HepG2 (cell line): ENCODE data around the gene ARFGAP1. TPM values are rescaled to one million over a fixed set of nuclear protein-coding genes. Genes with fewer than 3 reads are reported as not detected.

ENCODE experiments used
- ATAC-seq: fragments of 200-7000 bp; cut with Tn5 transposase; 3 replicates; pipeline ENCODE4 v1.9.1; 2020; ENCODE audit warnings: mild to moderate bottlenecking, moderate library complexity
- BruUV-seq: library from RNA; stranded (reverse); fragments of 400-500 nt; replicated peaks from 2 replicates; lab custom pipeline; 2021; lab: Mats Ljungman, UMichigan
- CTCF ChIA-PET: fragments of 300-600 bp; formaldehyde crosslinking; extraction: SDS; loops from one replicate; lab custom pipeline; 2021; ENCODE audit warnings: low total read pairs, inconsistent platforms, low intra/inter-chr PET ratio; lab: Yijun Ruan, JAX
- POLR2A ChIA-PET: fragments of 350-600 bp; sonication (Branson Sonifier 250); formaldehyde crosslinking; loops from one replicate; lab custom pipeline; 2020; ENCODE audit warnings: antibody characterized with exemption, inconsistent platforms; lab: Yijun Ruan, JAX
- DNase-seq: peaks from one replicate; pipeline ENCODE4 v3.0.0-alpha.2; 2015; ENCODE audit warnings: low spot score
- FAIRE-seq: peaks from 3 replicates; lab custom pipeline; 2011; peaks lifted over from hg19 to GRCh38; lab: Jason Lieb, UNC
- H2AFZ ChIP-seq: one replicate; pipeline ENCODE4 v1.6.1; 2011; ENCODE audit warnings: low read length, inconsistent platforms
- H3K27ac ChIP-seq: fragments of 300-600 bp; 3 replicates; pipeline ENCODE4 v1.8.0; 2011; ENCODE audit warnings: mixed run types, mild to moderate bottlenecking, mixed read lengths, low read length, inconsistent platforms; ENCODE audit not compliant: insufficient read depth; ENCODE audit errors: extremely low read length
- H3K27me3 ChIP-seq, 2 experiments: fragments of 200-600 bp in 1 of 2; 2 replicates in 1 of 2; 3 replicates in 1 of 2; pipeline versions ENCODE4 v1.6.0 to v1.8.0; 2011; ENCODE audit warnings: low read length in 2 of 2, mild to moderate bottlenecking in 2 of 2, moderate library complexity in 2 of 2, inconsistent platforms in 1 of 2; ENCODE audit not compliant: insufficient read depth in 2 of 2, control insufficient read depth in 1 of 2
- H3K36me3 ChIP-seq, 2 experiments: fragments of 200-600 bp in 1 of 2; replicated peaks in 1 of 2; 2 replicates in 1 of 2; 3 replicates in 1 of 2; pipeline versions ENCODE4 v1.5.1 to v1.8.0; 2011; ENCODE audit warnings: low read length in 2 of 2, inconsistent platforms in 1 of 2; ENCODE audit not compliant: insufficient read depth in 2 of 2, control insufficient read depth in 1 of 2
- H3K4me1 ChIP-seq: 2 replicates; pipeline ENCODE4 v1.5.1; 2012; ENCODE audit warnings: low read length, inconsistent platforms; ENCODE audit not compliant: insufficient read depth
- H3K4me2 ChIP-seq: 2 replicates; pipeline ENCODE4 v1.6.0; 2011; ENCODE audit warnings: low read depth, low read length, inconsistent platforms
- H3K4me3 ChIP-seq, 3 experiments: fragments of 200-600 bp in 1 of 3; sonication (generic), shearing (Covaris generic) in 1 of 3; replicated peaks in 1 of 3; 2 replicates each; pipeline ENCODE4 v1.5.1; 2011 to 2016; ENCODE audit warnings: low read length in 3 of 3, inconsistent platforms in 2 of 3, low read depth in 2 of 3, mild to moderate bottlenecking in 2 of 3, control low read depth in 1 of 3, mixed read lengths in 1 of 3; ENCODE audit not compliant: insufficient read depth in 1 of 3
- H3K79me2 ChIP-seq: one replicate; pipeline ENCODE4 v1.6.1; 2011; ENCODE audit warnings: low read length, inconsistent platforms; ENCODE audit not compliant: insufficient read depth
- H3K9ac ChIP-seq: 2 replicates; pipeline ENCODE4 v1.6.0; 2011; ENCODE audit warnings: mild to moderate bottlenecking, low read depth, low read length, inconsistent platforms; ENCODE audit not compliant: insufficient read depth
- H3K9me3 ChIP-seq: 2 replicates; pipeline ENCODE4 v1.5.1; 2012; ENCODE audit warnings: mild to moderate bottlenecking, low read length
- H4K20me1 ChIP-seq: 2 replicates; pipeline ENCODE4 v1.6.0; 2011; ENCODE audit warnings: inconsistent platforms, mild to moderate bottlenecking, low read length, moderate library complexity; ENCODE audit not compliant: insufficient read depth
- AGO2 ChIP-seq: fragments of 200-400 bp; formaldehyde crosslinking; optimal IDR thresholded peaks from 2 replicates; pipeline ENCODE3; 2017; ENCODE audit warnings: mild to moderate bottlenecking, low read depth, low read length, moderate library complexity
- EED ChIP-seq: sonication (generic); formaldehyde crosslinking; IDR thresholded peaks from 2 replicates; pipeline ENCODE4 v1.5.0; 2020; ENCODE audit warnings: mild to moderate bottlenecking, missing genetic modification reagents
- FOXP1 ChIP-seq, 2 experiments: fragments of 450-650 bp in 1 of 2; IDR thresholded peaks; 2 replicates each; pipeline ENCODE4 v1.6.1; 2017 to 2018; ENCODE audit warnings: antibody characterized with exemption in 1 of 2
- HNRNPLL ChIP-seq: fragments of 200-400 bp; formaldehyde crosslinking; IDR thresholded peaks from 2 replicates; pipeline ENCODE4 v1.6.1; 2017; ENCODE audit warnings: mild to moderate bottlenecking, low read depth, low read length; ENCODE audit not compliant: poor library complexity, severe bottlenecking
- MAFG ChIP-seq: sonication (generic); formaldehyde crosslinking; IDR thresholded peaks from 2 replicates; pipeline ENCODE4 v1.5.1; 2020; ENCODE audit warnings: mild to moderate bottlenecking, missing genetic modification reagents
- NFIB ChIP-seq: sonication (generic); formaldehyde crosslinking; IDR thresholded peaks from 2 replicates; pipeline ENCODE4 v1.9.0; 2021; ENCODE audit warnings: missing genetic modification reagents, mild to moderate bottlenecking, borderline replicate concordance
- RBFOX2 ChIP-seq: fragments of 200-400 bp; formaldehyde crosslinking; IDR thresholded peaks from 2 replicates; pipeline ENCODE4 v1.6.1; 2017; ENCODE audit warnings: low read depth, mild to moderate bottlenecking, low read length
- REXO4 ChIP-seq: sonication (generic); formaldehyde crosslinking; IDR thresholded peaks from 2 replicates; pipeline ENCODE4 v1.8.0; 2022; ENCODE audit warnings: missing genetic modification reagents, mild to moderate bottlenecking, borderline replicate concordance
- XRCC5 ChIP-seq: fragments of 200-400 bp; formaldehyde crosslinking; optimal IDR thresholded peaks from 2 replicates; pipeline ENCODE3; 2017; ENCODE audit warnings: mild to moderate bottlenecking, low read length
- ZNF775 ChIP-seq: sonication (generic); formaldehyde crosslinking; IDR thresholded peaks from 2 replicates; pipeline ENCODE4 v1.4.0; 2020; ENCODE audit warnings: missing genetic modification reagents, mild to moderate bottlenecking, moderate library complexity, borderline replicate concordance
- ZNF780A ChIP-seq: sonication (generic); formaldehyde crosslinking; IDR thresholded peaks from 2 replicates; pipeline ENCODE4 v1.8.0; 2022; ENCODE audit warnings: mild to moderate bottlenecking, missing genetic modification reagents, moderate library complexity
- WGBS: methylation state at CpG from one replicate; pipeline ENCODE4 v1.1.6; 2017; ENCODE audit warnings: low lambda C conversion rate; 5-methylcytosine and 5-hydroxymethylcytosine counted together
- in situ Hi-C: cut with HindIII; loops from 2 replicates; pipeline ENCODE4 v1.10.0; 2017; ENCODE audit warnings: low pct_unique_long_range_greater_than_20kb; ENCODE audit not compliant: extremely low pct_ligation_motif_present
- intact Hi-C: fragments of 100-400 bp; cut with micrococcal nuclease; formaldehyde crosslinking; loops from one replicate; pipeline ENCODE4 v1.10.0; 2022; ENCODE audit not compliant: unreplicated experiment
- polyA plus RNA-seq, 8 experiments: library from polyadenylated mRNA; depleted of rRNA in 3 of 8; stranded (reverse) in 7 of 8; unstranded in 1 of 8; fragments of >200 nt; fragmentation: Illumina TruSeq in 4 of 8; extraction: Trizol in 4 of 8; gene quantifications; 2 replicates each; pipeline versions ENCODE4 v1.2.1 to v1.2.3, GENCODE V29; 2011 to 2016; ENCODE audit warnings: low read depth in 4 of 8, missing spikeins in 1 of 8, mixed read lengths in 1 of 8; ENCODE audit not compliant: insufficient read depth in 1 of 8
- total RNA-seq, 5 experiments: library from RNA; depleted of rRNA; stranded (reverse); fragments of >200 nt; fragmentation: Illumina TruSeq; extraction: Trizol; gene quantifications; 2 replicates each; pipeline ENCODE4 v1.2.3, GENCODE V29; 2016; ENCODE audit warnings: low read depth in 1 of 5
- TF ChIP-seq, protein P1 (sequence below): sonication (generic); formaldehyde crosslinking; conservative IDR thresholded peaks from 2 replicates; pipeline ENCODE4 v1.5.0; 2020; ENCODE audit warnings: missing genetic modification reagents
- TF ChIP-seq, protein P2 (sequence below): sonication (generic); formaldehyde crosslinking; IDR thresholded peaks from 2 replicates; pipeline ENCODE4 v1.5.0; 2020; ENCODE audit warnings: mild to moderate bottlenecking, missing genetic modification reagents, moderate library complexity
- TF ChIP-seq, protein P3 (sequence below): sonication (generic); formaldehyde crosslinking; conservative IDR thresholded peaks from 2 replicates; pipeline ENCODE4 v1.8.1; 2023; ENCODE audit warnings: missing genetic modification reagents
- TF ChIP-seq, protein P4 (sequence below): sonication (generic); formaldehyde crosslinking; IDR thresholded peaks from 2 replicates; pipeline ENCODE4 v1.5.0; 2020; ENCODE audit warnings: missing genetic modification reagents
- TF ChIP-seq, protein P5 (sequence below): sonication (generic); formaldehyde crosslinking; IDR thresholded peaks from 2 replicates; pipeline ENCODE4 v1.8.0; 2022; ENCODE audit warnings: mild to moderate bottlenecking, missing genetic modification reagents, moderate library complexity

ARFGAP1 gene
- total and polyA plus RNA-seq, 2 of the 13 experiments (the other 11 are each of a cell fraction or from before 2014, with no cell fraction given), result 132 TPM

DNA sequence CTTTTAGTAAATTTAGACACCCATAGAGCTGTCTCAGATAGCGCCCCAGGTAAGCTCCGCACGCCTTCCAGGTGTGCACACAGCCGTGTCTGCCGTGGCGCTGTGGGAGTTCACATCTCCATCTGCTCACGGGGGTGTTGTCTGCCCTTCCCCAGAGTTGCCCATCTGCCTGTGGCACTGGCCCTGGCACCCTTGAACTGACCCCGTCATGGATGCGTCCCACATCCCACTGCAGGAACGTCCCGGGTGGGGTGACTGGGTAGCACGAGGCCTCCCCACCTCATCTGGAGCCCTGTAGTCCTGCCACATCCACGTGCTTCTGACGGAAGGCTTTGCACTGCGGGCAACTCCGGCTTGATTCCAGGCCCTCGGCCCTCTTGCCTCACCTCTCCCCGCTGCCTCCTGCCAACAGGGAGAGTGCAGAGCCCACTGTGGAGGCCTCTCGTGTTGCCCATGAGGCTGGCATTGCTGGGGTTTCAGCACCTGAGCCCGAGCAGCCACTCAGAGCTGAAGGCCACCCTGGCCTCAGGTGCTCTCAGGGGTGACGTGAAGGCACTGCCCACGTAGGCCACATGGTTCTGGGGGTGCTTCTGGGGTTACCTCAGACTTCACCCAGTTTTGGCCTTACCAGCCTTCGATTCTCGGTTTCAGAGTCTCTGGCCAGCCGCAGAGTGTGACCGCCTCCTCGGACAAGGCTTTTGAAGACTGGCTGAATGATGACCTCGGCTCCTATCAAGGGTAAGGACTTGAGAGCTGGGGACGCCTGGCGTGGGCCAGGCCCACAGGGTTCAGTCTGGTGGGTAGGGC lies 5.1 kb downstream of the ARFGAP1 start:
- no peak overlapping the region for H3K27ac ChIP-seq
- in situ Hi-C loops, result no loop called here
- H3K36me3 ChIP-seq, result peaks cover 50 to 72% of the 10 kb centered on the region in 2 experiments
- no peak overlapping the region for H3K9ac ChIP-seq
- CTCF ChIA-PET, result no interaction called here
- no peak overlapping the region for H3K4me3 ChIP-seq
- no TSS peak for BruUV-seq
- H3K9me3 ChIP-seq, result no peaks in the 10 kb centered on the region
- POLR2A ChIA-PET, result no interaction called here
- DNase-seq, result no peak
- no peak for ATAC-seq
- intact Hi-C loops, result no loop called here
- TF ChIP-seq XRCC5 (no peak), AGO2 (peak; percentile 51), NFIB (no peak), REXO4 (CRISPR knock-in tag) (0 out of 2 replicates have a peak, but pooled peaks have one; percentile 62), EED (CRISPR knock-in tag) (0 out of 2 replicates have a peak, but pooled peaks have one; percentile 46), MAFG (CRISPR knock-in tag) (no peak), HNRNPLL (peak; percentile 32), ZNF780A (CRISPR knock-in tag) (no peak), FOXP1 (IDR thresholded peaks at IDR 0.05) (no peak), FOXP1 (CRISPR knock-in tag; IDR thresholded peaks at IDR 0.05) (no peak), RBFOX2 (peak; percentile 29), ZNF775 (CRISPR knock-in tag) (no peak)
- TF ChIP-seq, protein P1, sequence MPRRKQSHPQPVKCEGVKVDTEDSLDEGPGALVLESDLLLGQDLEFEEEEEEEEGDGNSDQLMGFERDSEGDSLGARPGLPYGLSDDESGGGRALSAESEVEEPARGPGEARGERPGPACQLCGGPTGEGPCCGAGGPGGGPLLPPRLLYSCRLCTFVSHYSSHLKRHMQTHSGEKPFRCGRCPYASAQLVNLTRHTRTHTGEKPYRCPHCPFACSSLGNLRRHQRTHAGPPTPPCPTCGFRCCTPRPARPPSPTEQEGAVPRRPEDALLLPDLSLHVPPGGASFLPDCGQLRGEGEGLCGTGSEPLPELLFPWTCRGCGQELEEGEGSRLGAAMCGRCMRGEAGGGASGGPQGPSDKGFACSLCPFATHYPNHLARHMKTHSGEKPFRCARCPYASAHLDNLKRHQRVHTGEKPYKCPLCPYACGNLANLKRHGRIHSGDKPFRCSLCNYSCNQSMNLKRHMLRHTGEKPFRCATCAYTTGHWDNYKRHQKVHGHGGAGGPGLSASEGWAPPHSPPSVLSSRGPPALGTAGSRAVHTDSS, result no peak
- TF ChIP-seq, protein P2, sequence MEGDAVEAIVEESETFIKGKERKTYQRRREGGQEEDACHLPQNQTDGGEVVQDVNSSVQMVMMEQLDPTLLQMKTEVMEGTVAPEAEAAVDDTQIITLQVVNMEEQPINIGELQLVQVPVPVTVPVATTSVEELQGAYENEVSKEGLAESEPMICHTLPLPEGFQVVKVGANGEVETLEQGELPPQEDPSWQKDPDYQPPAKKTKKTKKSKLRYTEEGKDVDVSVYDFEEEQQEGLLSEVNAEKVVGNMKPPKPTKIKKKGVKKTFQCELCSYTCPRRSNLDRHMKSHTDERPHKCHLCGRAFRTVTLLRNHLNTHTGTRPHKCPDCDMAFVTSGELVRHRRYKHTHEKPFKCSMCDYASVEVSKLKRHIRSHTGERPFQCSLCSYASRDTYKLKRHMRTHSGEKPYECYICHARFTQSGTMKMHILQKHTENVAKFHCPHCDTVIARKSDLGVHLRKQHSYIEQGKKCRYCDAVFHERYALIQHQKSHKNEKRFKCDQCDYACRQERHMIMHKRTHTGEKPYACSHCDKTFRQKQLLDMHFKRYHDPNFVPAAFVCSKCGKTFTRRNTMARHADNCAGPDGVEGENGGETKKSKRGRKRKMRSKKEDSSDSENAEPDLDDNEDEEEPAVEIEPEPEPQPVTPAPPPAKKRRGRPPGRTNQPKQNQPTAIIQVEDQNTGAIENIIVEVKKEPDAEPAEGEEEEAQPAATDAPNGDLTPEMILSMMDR, result no peak
- TF ChIP-seq, protein P3, sequence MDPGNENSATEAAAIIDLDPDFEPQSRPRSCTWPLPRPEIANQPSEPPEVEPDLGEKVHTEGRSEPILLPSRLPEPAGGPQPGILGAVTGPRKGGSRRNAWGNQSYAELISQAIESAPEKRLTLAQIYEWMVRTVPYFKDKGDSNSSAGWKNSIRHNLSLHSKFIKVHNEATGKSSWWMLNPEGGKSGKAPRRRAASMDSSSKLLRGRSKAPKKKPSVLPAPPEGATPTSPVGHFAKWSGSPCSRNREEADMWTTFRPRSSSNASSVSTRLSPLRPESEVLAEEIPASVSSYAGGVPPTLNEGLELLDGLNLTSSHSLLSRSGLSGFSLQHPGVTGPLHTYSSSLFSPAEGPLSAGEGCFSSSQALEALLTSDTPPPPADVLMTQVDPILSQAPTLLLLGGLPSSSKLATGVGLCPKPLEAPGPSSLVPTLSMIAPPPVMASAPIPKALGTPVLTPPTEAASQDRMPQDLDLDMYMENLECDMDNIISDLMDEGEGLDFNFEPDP (CRISPR knock-in tag), result 0 out of 2 replicates have a peak, but pooled peaks have one; percentile 57
- TF ChIP-seq, protein P4, sequence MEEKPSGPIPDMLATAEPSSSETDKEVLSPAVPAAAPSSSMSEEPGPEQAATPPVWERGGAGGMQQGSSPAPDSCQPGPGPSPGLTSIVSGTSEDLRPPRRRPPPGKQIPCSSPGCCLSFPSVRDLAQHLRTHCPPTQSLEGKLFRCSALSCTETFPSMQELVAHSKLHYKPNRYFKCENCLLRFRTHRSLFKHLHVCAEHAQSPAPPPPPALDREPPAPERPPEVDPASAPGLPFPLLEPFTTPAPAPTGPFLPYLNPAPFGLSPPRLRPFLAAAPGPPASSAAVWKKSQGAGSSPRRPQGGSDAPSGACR (CRISPR knock-in tag), result no peak
- TF ChIP-seq, protein P5, sequence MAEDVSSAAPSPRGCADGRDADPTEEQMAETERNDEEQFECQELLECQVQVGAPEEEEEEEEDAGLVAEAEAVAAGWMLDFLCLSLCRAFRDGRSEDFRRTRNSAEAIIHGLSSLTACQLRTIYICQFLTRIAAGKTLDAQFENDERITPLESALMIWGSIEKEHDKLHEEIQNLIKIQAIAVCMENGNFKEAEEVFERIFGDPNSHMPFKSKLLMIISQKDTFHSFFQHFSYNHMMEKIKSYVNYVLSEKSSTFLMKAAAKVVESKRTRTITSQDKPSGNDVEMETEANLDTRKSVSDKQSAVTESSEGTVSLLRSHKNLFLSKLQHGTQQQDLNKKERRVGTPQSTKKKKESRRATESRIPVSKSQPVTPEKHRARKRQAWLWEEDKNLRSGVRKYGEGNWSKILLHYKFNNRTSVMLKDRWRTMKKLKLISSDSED (CRISPR knock-in tag), result 0 out of 2 replicates have a peak, but pooled peaks have one; percentile 74
- H3K27me3 ChIP-seq, result no peaks in the 10 kb centered on the region; a peak in 1 of 5 replicates
- no peak overlapping the region for H2AFZ ChIP-seq
- H3K4me1 ChIP-seq, result peaks cover 13% of the 10 kb centered on the region
- no peak for FAIRE-seq
- no peak overlapping the region for H3K4me2 ChIP-seq
- H3K79me2 ChIP-seq, result peaks cover 41% of the 10 kb centered on the region
- 97% methylated on average over 30 of the region's 30 CpGs for WGBS
- peaks cover 33% of the 10 kb centered on the region for H4K20me1 ChIP-seq
